ENCODE data around the gene MBTPS1. TPM values are rescaled to one million over a fixed set of nuclear protein-coding genes. Genes with fewer than 3 reads are reported as not detected.

Gene MBTPS1
- polyA plus RNA-seq, 3 donors = 26.4 to 73.8 (median 28.0) TPM

- H3K27me3 Mint-ChIP-seq (ENCODE audit: low read depth in 3 of 3) = peaks cover 0 to 5% (median 0%) of the 10 kb centered on the region in 3 donors
- Histone ChIP-seq H3K4me3 (replicated peaks in 1 of 3; ENCODE audit: low read depth in 2 of 3, low read length in 3 of 3) (no peak overlapping the region), H2AFZ (ENCODE audit: insufficient read depth, low read depth, low read length, poor library complexity, severe bottlenecking) (no peak overlapping the region), H3K4me2 (replicated peaks; ENCODE audit: extremely low read depth, low read length, poor library complexity, severe bottlenecking) (no peak overlapping the region), H3K4me1 (ENCODE audit: control insufficient read depth in 1 of 2, insufficient read depth in 2 of 2, low read length in 2 of 2) (peaks cover 27 to 30% of the 10 kb centered on the region in 2 donors), H3K36me3 (replicated peaks in 1 of 2; ENCODE audit: control insufficient read depth in 1 of 2, insufficient read depth in 2 of 2, low read length in 2 of 2) (peaks cover 73 to 88% of the 10 kb centered on the region in 2 donors), H3K27me3 (ENCODE audit: control insufficient read depth in 2 of 2, insufficient read depth in 2 of 2, low read length in 2 of 2) (no peaks in the 10 kb centered on the region), H3K79me2 (ENCODE audit: insufficient read depth, low read length) (no peaks in the 10 kb centered on the region), H3K27ac (ENCODE audit: low read depth in 1 of 2, low read length in 2 of 2) (no peak overlapping the region), H3K9ac (ENCODE audit: insufficient read depth, low read length, poor library complexity, severe bottlenecking) (no peak overlapping the region), H3K9me3 (replicated peaks in 1 of 2; ENCODE audit: control insufficient read depth in 1 of 2, insufficient read depth in 1 of 2, low read length in 2 of 2) (no peaks in the 10 kb centered on the region), H4K20me1 (ENCODE audit: insufficient read depth, low read length) (peaks cover 4% of the 10 kb centered on the region)
- peak; percentile 25 to 40 (median 36) for DNase-seq
- H3K36me3 Mint-ChIP-seq = peaks cover 86 to 89% of the 10 kb centered on the region in 2 donors
- no CpG with 5 or more reads among the region's 12 CpGs for WGBS (ENCODE audit: insufficient coverage)
- H3K27ac Mint-ChIP-seq = no peak overlapping the region
- no peaks in the 10 kb centered on the region for H3K9me3 Mint-ChIP-seq
- H3K4me1 Mint-ChIP-seq = peaks cover 27% of the 10 kb centered on the region
- intact Hi-C loops (cut with micrococcal nuclease) = loop anchor here (2.0 to 5.0 kb wide), 3 partner anchors 37 to 117 kb away; no protein-coding TSS in a partner anchor
- TF ChIP-seq, protein P1, sequence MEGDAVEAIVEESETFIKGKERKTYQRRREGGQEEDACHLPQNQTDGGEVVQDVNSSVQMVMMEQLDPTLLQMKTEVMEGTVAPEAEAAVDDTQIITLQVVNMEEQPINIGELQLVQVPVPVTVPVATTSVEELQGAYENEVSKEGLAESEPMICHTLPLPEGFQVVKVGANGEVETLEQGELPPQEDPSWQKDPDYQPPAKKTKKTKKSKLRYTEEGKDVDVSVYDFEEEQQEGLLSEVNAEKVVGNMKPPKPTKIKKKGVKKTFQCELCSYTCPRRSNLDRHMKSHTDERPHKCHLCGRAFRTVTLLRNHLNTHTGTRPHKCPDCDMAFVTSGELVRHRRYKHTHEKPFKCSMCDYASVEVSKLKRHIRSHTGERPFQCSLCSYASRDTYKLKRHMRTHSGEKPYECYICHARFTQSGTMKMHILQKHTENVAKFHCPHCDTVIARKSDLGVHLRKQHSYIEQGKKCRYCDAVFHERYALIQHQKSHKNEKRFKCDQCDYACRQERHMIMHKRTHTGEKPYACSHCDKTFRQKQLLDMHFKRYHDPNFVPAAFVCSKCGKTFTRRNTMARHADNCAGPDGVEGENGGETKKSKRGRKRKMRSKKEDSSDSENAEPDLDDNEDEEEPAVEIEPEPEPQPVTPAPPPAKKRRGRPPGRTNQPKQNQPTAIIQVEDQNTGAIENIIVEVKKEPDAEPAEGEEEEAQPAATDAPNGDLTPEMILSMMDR (IDR thresholded peaks at IDR 0.05) = peak; percentile 76
- H3K4me3 Mint-ChIP-seq = no peak overlapping the region
Observed at GRCh38 chr16:84065536-84066132, 51.1 kb downstream of the MBTPS1 start.

GRCh38 chr16:84063980-84064379, 52.8 kb downstream of the MBTPS1 start:
- no peak overlapping the region for H3K4me3 Mint-ChIP-seq
- WGBS (ENCODE audit: insufficient coverage) = 100% methylated on average over 2 of the region's 4 CpGs
- H3K27ac Mint-ChIP-seq = no peak overlapping the region

More at GRCh38 chr16:84063980-84064379, 52.8 kb downstream of the MBTPS1 start:
- Histone ChIP-seq H3K9me3 (replicated peaks in 1 of 2; ENCODE audit: control insufficient read depth in 1 of 2, insufficient read depth in 1 of 2, low read length in 2 of 2) (no peaks in the 10 kb centered on the region), H3K27ac (ENCODE audit: low read depth in 1 of 2, low read length in 2 of 2) (no peak overlapping the region), H3K4me1 (ENCODE audit: control insufficient read depth in 1 of 2, insufficient read depth in 2 of 2, low read length in 2 of 2) (peaks cover 10 to 13% of the 10 kb centered on the region in 2 donors), H3K4me2 (replicated peaks; ENCODE audit: extremely low read depth, low read length, poor library complexity, severe bottlenecking) (no peak overlapping the region), H3K79me2 (ENCODE audit: insufficient read depth, low read length) (no peaks in the 10 kb centered on the region), H2AFZ (ENCODE audit: insufficient read depth, low read depth, low read length, poor library complexity, severe bottlenecking) (no peak overlapping the region), H3K4me3 (replicated peaks in 1 of 3; ENCODE audit: low read depth in 2 of 3, low read length in 3 of 3) (no peak overlapping the region), H4K20me1 (ENCODE audit: insufficient read depth, low read length) (peaks cover 4% of the 10 kb centered on the region), H3K27me3 (ENCODE audit: control insufficient read depth in 2 of 2, insufficient read depth in 2 of 2, low read length in 2 of 2) (no peaks in the 10 kb centered on the region), H3K36me3 (replicated peaks in 1 of 2; ENCODE audit: control insufficient read depth in 1 of 2, insufficient read depth in 2 of 2, low read length in 2 of 2) (peaks cover 89 to 98% of the 10 kb centered on the region in 2 donors), H3K9ac (ENCODE audit: insufficient read depth, low read length, poor library complexity, severe bottlenecking) (no peak overlapping the region)
- Mint-ChIP-seq H3K36me3 (peaks cover 88 to 95% of the 10 kb centered on the region in 2 donors), H3K27me3 (ENCODE audit: low read depth in 3 of 3) (peaks cover 0 to 3% (median 0%) of the 10 kb centered on the region in 3 donors), H3K4me1 (peaks cover 10% of the 10 kb centered on the region), H3K9me3 (no peaks in the 10 kb centered on the region)
- intact Hi-C loops (cut with micrococcal nuclease) = loop anchor here in 1 of 2 donors (2.0 to 5.0 kb wide), 2 partner anchors 107 to 123 kb away; partner anchors contain the start of gene TAF1C
- no peak for DNase-seq
- TF ChIP-seq, protein P1 (IDR thresholded peaks at IDR 0.05) = no peak

Data from CD14-positive monocyte (primary cell).